Immature natural killer cell (primary cell): ENCODE data around the gene ZNF74. TPM values are rescaled to one million over a fixed set of nuclear protein-coding genes. Genes with fewer than 3 reads are reported as not detected.
A peak's percentile ranks its signal among the peaks of the same experiment; 100 is the strongest.
"Not testable (repeated sequence)": the region's sequence is repeated elsewhere in the genome, so short reads cannot be mapped to it uniquely, and the experiment has no call there.

Experiments used
- DNase-seq, 3 donors: peaks; one replicate each; pipeline ENCODE4 v3.0.0; 2022; ENCODE audit warnings: mixed read lengths in 1 of 3
- H3K27ac Mint-ChIP-seq, 6 donors: one replicate each; pipeline ENCODE4 v1.8.0; 2020; ENCODE audit warnings: mixed read lengths in 6 of 6, mild to moderate bottlenecking in 5 of 6, inconsistent platforms in 4 of 6, moderate library complexity in 3 of 6
- H3K27me3 Mint-ChIP-seq, 3 donors: one replicate each; pipeline ENCODE4 v1.8.0; 2020 to 2021; ENCODE audit warnings: low read depth in 3 of 3, mild to moderate bottlenecking in 3 of 3, mixed read lengths in 3 of 3, moderate library complexity in 3 of 3, inconsistent platforms in 1 of 3
- H3K36me3 Mint-ChIP-seq, 3 donors: one replicate each; pipeline ENCODE4 v1.8.0; 2020; ENCODE audit warnings: mixed read lengths in 3 of 3, inconsistent platforms in 2 of 3, mild to moderate bottlenecking in 2 of 3
- H3K4me1 Mint-ChIP-seq, 2 donors: one replicate each; pipeline ENCODE4 v1.8.0; 2020; ENCODE audit warnings: inconsistent platforms in 2 of 2, mild to moderate bottlenecking in 2 of 2, mixed read lengths in 2 of 2, moderate library complexity in 1 of 2
- H3K4me3 Mint-ChIP-seq, 5 donors: one replicate each; pipeline ENCODE4 v1.8.0; 2020; ENCODE audit warnings: mild to moderate bottlenecking in 5 of 5, mixed read lengths in 5 of 5, inconsistent platforms in 3 of 5, moderate library complexity in 3 of 5
- H3K9me3 Mint-ChIP-seq, 6 donors: one replicate each; pipeline ENCODE4 v1.8.0; 2020; ENCODE audit warnings: mild to moderate bottlenecking in 6 of 6, mixed read lengths in 6 of 6, inconsistent platforms in 4 of 6, moderate library complexity in 3 of 6
- polyA plus RNA-seq, 3 donors: library from polyadenylated mRNA; unstranded; fragments of 300-500 nt; fragmentation: Illumina TruSeq; gene quantifications; one replicate each; pipeline ENCODE4 v1.2.3, GENCODE V29; 2021

The ZNF74 gene
- polyA plus RNA-seq, 3 donors from 2014 or later, result 2.0 to 16.8 (median 6.7) TPM

DNA sequence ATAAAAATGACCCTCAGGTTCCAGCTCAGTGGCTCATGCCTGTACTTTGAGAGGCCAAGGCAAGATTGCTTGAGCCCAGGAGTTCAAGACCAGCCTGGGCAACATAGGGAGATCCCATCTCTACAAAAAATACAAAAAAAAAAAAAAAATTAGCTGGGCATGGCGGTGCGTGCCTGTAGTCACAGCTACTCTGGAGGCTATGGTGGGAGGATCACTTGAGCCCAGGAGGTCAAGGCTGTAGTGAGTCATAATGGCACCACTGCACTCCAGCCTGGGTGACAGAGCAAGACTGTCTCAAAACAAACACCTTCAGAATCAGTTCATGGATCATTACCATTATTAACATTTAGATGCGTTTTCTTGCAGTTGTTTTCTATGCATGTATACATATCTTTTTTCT lies 15.4 kb downstream of the ZNF74 start:
- H3K27ac Mint-ChIP-seq, H3K27me3 Mint-ChIP-seq, H3K4me3 Mint-ChIP-seq, H3K9me3 Mint-ChIP-seq, H3K4me1 Mint-ChIP-seq, DNase-seq: not testable (repeated sequence)
- peaks cover 5 to 14% (median 8%) of the 10 kb centered on the region in 3 donors for H3K36me3 Mint-ChIP-seq

DNA sequence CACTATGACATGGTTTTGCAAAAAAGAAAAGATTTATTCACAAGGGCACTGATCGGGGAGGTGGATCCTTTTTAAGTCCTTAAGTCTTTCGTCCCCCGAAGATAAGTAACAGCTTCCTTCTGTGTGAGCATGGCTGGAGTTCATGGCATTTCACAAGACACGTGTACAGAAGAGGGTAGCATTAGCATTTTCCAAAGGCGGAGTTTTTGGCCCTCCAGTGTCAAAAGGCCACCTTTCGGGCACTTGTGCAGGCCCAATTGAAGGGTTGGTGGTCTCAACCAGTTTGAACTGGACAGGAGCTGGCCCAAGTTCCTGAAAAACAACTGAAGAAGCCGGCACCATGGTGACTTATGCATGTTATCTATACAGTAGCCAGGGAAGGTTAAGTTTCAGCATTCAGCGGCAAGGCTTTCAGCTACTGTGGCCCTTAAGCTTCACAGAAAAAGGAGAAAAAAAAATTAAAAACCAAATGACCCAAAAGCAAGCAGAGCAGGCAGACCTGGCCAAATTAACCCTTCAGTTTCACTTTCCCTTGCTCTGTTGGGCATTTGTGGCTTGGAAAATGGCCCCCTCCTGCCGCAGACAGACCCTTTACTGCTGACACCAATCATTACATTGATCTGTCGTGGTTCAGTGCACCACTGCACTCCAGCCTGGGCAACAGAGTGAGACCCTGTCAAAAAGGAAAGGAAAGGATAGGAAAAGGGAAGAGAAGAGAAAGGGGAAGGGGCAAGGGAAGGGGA lies 18.7 kb downstream of the ZNF74 start:
- DNase-seq, result no peak
- H3K4me1 Mint-ChIP-seq, result no peaks in the 10 kb centered on the region

DNA sequence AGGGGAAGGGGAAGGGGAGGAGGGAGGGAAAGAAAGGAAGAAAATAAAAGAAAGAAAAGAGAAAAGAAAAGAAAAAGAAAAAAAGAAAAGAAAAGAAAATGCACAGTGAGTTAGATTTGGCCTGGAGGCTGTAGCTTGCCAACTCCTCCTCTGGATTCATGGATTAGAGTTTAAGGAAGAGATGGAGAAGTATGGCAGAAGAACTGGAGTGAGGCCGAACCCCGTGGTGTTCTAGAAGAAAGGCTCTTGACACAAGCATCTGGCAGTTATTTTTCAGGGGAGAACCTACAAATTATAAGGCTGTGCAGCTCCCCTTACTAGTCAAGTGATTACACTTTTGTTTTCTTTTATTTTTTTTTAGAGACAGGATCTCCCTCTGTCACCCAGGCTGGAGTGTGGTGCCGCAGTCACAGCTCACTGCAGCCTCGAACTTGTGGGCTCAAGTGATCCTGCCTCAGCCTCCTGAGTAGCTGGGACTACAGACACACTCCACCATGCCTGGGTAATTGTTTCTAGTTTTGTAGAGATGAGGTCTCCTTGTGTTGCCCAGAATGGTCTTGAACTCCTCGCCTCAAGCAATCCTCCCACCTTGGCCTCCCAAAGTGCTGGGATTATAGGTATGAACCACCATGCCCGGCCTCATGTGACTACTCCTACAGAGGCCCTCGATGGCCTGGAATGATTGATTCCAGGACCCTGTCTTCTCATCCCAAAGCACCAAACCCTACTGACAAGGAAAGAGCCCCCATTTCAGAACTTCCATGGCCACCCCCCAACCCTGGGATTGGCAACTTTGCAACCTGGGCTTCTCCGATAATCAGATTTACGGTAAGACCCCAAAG lies 19.5 kb downstream of the ZNF74 start:
- Mint-ChIP-seq H3K4me1 (peaks cover 0 to 5% of the 10 kb centered on the region in 2 donors), H3K9me3 (no peaks in the 10 kb centered on the region), H3K4me3 (no peak overlapping the region), H3K36me3 (no peaks in the 10 kb centered on the region), H3K27me3 (peaks cover 0 to 11% (median 5%) of the 10 kb centered on the region in 3 donors), H3K27ac (no peak overlapping the region)
- DNase-seq, result no peak

More for the DNA sequence above, 18.7 kb downstream of the ZNF74 start:
- H3K9me3 Mint-ChIP-seq, result no peaks in the 10 kb centered on the region
- H3K36me3 Mint-ChIP-seq, result peaks cover 0 to 1% (median 0%) of the 10 kb centered on the region in 3 donors
- peaks cover 0 to 8% (median 5%) of the 10 kb centered on the region in 3 donors for H3K27me3 Mint-ChIP-seq
- H3K4me3 Mint-ChIP-seq, result no peak overlapping the region
- no peak overlapping the region for H3K27ac Mint-ChIP-seq

DNA sequence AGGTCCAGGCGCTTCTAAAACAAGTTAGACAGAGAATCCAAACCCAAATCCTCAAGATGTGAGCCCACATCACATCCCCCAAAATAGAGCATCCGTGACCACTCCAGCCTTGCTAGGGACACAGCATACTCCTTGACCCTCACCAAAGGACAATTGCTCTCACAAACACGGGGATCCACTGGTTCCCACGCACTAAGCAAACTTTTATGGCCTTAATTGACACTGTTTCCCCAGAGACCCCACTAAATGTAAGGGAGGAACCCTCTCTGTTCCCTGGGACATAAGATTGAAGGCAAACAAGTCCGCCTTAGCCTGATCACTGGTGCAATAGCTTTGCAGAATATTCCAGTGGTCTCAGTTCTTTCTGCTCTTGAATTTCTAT lies 20.1 kb downstream of the ZNF74 start:
- Mint-ChIP-seq H3K4me3 (no peak overlapping the region), H3K9me3 (no peaks in the 10 kb centered on the region), H3K27me3 (peaks cover 0 to 11% (median 5%) of the 10 kb centered on the region in 3 donors), H3K27ac (no peak overlapping the region), H3K4me1 (peaks cover 0 to 5% of the 10 kb centered on the region in 2 donors), H3K36me3 (no peaks in the 10 kb centered on the region)
- DNase-seq, result no peak

DNA sequence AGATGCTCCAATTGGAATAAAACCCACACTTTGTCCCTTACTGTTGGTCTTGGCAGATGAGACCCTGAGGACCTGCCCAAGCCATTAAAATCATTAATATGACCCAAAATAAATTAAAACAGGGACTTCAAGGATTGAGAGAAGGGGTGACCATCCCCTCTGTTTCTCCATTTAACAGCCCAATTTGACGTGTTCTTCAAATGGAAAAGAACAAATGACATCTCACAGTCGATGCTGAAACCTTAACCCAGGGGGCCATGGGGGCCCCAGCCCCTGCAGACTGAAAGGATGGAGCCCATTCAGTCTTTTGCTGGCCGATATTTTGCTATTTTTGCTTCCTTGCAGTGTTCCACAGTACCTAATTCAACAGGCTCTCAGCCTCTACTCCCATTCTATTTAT lies 20.5 kb downstream of the ZNF74 start:
- Mint-ChIP-seq H3K4me3 (no peak overlapping the region), H3K4me1 (peaks cover 0 to 5% of the 10 kb centered on the region in 2 donors), H3K9me3 (no peaks in the 10 kb centered on the region), H3K27me3 (peaks cover 0 to 11% (median 5%) of the 10 kb centered on the region in 3 donors), H3K36me3 (no peaks in the 10 kb centered on the region), H3K27ac (no peak overlapping the region)
- no peak for DNase-seq

GRCh38 chr22:20415241-20415640 lies 21.3 kb downstream of the ZNF74 start:
- not testable (repeated sequence) for H3K27ac Mint-ChIP-seq, H3K4me1 Mint-ChIP-seq, H3K9me3 Mint-ChIP-seq, H3K4me3 Mint-ChIP-seq, H3K36me3 Mint-ChIP-seq, DNase-seq
- H3K27me3 Mint-ChIP-seq, result peaks cover 0 to 11% (median 5%) of the 10 kb centered on the region in 3 donors

DNA sequence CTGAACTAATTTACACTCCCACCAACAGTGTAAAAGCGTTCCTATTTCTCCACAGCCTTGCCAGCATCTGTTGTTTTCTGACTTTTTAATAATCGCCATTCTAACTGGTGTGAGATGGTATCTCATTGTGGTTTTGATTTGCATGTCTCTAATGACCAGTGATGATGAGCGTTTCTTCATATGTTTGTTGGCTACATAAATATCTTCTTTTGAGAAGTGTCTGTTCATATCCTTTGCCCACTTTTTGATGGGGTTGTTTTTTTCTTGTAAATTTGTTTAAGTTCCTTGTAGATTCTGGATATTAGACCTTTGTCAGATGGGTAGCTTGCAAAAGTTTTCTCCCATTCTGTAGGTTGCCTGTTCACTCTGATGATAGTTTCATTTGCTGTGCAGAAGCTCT lies 21.7 kb downstream of the ZNF74 start:
- DNase-seq, H3K4me1 Mint-ChIP-seq, H3K36me3 Mint-ChIP-seq, H3K4me3 Mint-ChIP-seq, H3K9me3 Mint-ChIP-seq: not testable (repeated sequence)
- Mint-ChIP-seq H3K27ac (peak overlapping the region in 1 of 6 donors; percentile 57), H3K27me3 (peaks cover 0 to 11% (median 3%) of the 10 kb centered on the region in 3 donors)

GRCh38 chr22:20418211-20418788 lies 24.3 kb downstream of the ZNF74 start:
- Mint-ChIP-seq H3K36me3 (no peaks in the 10 kb centered on the region), H3K4me3 (peak overlapping the region; percentile 74 to 81 (median 75)), H3K27me3 (peaks cover 0 to 9% (median 3%) of the 10 kb centered on the region in 3 donors), H3K27ac (peak overlapping the region in 2 of 6 donors; percentile 12 to 24), H3K4me1 (peaks cover 0 to 5% of the 10 kb centered on the region in 2 donors), H3K9me3 (no peaks in the 10 kb centered on the region)
- peak; percentile 73 to 80 (median 77) for DNase-seq

DNA sequence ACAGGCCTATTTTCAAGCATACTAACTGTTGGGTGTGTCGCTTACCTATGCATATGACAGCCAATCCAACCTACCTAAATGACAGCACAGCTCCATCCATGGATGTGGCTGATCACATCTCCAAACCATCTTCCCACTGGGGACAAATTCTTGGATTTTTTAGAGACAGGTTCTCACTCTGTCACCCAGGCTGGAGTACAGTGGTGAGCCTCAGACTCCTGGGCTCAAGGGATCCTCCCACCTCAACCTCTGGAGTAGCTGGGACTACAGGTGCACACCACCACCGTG lies 25.7 kb downstream of the ZNF74 start:
- Mint-ChIP-seq H3K27ac (peak overlapping the region in 1 of 6 donors; percentile 36), H3K4me1 (peaks cover 0 to 5% of the 10 kb centered on the region in 2 donors), H3K4me3 (no peak overlapping the region), H3K27me3 (peaks cover 0 to 11% (median 7%) of the 10 kb centered on the region in 3 donors), H3K9me3 (no peaks in the 10 kb centered on the region), H3K36me3 (no peaks in the 10 kb centered on the region)
- DNase-seq, result no peak

DNA sequence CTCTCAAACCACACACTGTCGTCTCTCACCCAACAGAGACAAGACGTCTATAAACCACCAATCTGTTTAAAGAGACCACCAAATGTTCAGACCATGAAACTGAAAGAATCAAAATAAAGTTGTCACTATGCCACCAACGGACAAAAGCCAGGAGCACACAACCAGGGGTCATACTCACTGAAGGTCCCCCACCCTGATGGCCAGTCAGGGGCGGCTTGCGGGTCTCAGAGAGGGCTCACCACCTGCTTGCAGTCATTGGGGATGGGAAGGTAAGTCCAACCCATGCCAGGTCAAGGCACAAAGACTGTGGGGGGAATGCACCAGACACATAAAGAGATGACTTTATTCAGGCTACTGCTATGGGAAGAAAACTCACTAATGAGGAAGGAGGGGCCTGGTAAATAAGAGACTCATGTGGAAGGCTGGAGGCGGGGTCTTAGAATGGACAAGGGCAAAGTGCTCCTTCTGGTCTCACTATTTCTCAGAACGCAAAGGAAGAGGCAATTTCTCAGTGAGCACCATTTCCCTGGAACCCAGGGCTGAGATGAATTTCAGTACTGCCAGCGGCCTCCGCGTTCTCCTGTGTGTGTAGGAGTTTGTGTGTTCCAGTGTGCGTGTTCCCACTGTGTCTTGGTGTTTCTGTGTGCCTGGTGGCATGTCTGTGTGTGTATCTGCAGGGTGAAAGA lies 26.3 kb downstream of the ZNF74 start:
- H3K27ac Mint-ChIP-seq, result no peak overlapping the region
- no peaks in the 10 kb centered on the region for H3K36me3 Mint-ChIP-seq
- H3K9me3 Mint-ChIP-seq, result no peaks in the 10 kb centered on the region
- H3K27me3 Mint-ChIP-seq, result peaks cover 0 to 11% (median 10%) of the 10 kb centered on the region in 3 donors
- DNase-seq, result no peak
- H3K4me3 Mint-ChIP-seq, result no peak overlapping the region
- peaks cover 0 to 5% of the 10 kb centered on the region in 2 donors for H3K4me1 Mint-ChIP-seq

GRCh38 chr22:20421507-20421874 lies 27.5 kb downstream of the ZNF74 start:
- peaks cover 0 to 14% (median 6%) of the 10 kb centered on the region in 3 donors for H3K27me3 Mint-ChIP-seq
- no peak overlapping the region for H3K27ac Mint-ChIP-seq
- H3K4me1 Mint-ChIP-seq, result peaks cover 0 to 5% of the 10 kb centered on the region in 2 donors
- H3K9me3 Mint-ChIP-seq, result no peaks in the 10 kb centered on the region
- no peak overlapping the region for H3K4me3 Mint-ChIP-seq
- DNase-seq, result no peak
- no peaks in the 10 kb centered on the region for H3K36me3 Mint-ChIP-seq

GRCh38 chr22:20422271-20423007 lies 28.5 kb downstream of the ZNF74 start:
- H3K27me3 Mint-ChIP-seq, result peaks cover 5 to 17% (median 6%) of the 10 kb centered on the region in 3 donors
- H3K36me3 Mint-ChIP-seq, result no peaks in the 10 kb centered on the region
- H3K4me3 Mint-ChIP-seq, result no peak overlapping the region
- H3K9me3 Mint-ChIP-seq, result no peaks in the 10 kb centered on the region
- H3K4me1 Mint-ChIP-seq, result peaks cover 2 to 5% of the 10 kb centered on the region in 2 donors
- H3K27ac Mint-ChIP-seq, result no peak overlapping the region
- no peak for DNase-seq
